ENCODE measurements around the gene MMEL1. TPM values are rescaled to one million over a fixed set of nuclear protein-coding genes. Genes with fewer than 3 reads are reported as not detected.
A peak's percentile ranks its signal among the peaks of the same experiment; 100 is the strongest.
"Not testable (repeated sequence)": the region's sequence is repeated elsewhere in the genome, so short reads cannot be mapped to it uniquely, and the experiment has no call there.

The MMEL1 gene
- polyA plus RNA-seq, 6 donors from 2014 or later = 1.0 to 8.5 (median 5.3) TPM; not detected in 1

DNA sequence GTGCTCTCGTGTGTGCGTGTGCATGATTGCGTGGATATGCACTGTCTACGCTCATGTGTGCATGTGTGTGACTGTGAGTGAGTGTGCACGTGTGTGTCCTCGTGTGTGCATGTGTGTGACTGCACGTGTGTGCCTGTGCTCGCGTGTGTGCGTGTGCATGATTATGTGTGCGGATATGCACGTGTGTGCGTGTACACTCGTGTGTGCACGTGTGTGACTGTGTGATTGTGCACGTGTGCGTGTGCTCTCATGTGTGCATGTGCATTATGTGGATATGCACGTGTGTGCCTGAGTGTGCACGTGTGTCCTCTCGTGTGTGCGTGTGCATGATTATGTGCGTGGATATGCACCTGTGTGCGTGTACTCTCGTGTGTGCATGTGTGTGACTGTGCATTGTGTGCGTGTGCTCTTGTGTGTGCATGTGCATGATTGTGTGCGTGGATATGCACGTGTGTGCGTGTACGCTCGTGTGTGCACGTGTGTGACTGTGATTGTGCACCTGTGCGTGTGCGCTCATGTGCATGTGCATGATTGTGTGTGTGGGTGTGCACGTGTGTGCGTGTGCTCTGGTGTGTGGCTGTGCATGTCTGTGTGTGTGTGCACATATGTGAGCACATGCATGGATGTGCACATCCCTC lies 2.2 kb downstream of the MMEL1 start:
- DNase-seq (no peak), ATAC-seq (ENCODE audit: low read depth in 2 of 2) (no peak)
- Mint-ChIP-seq H3K27me3 (peaks cover 30 to 65% (median 31%) of the 10 kb centered on the region in 3 donors), H3K36me3 (peaks cover 0 to 6% of the 10 kb centered on the region in 2 donors), H3K4me1 (peaks cover 0 to 3% (median 0%) of the 10 kb centered on the region in 3 donors), H3K27ac (peak overlapping the region in 2 of 6 donors; percentile 27 to 91), H3K9me3 (no peaks in the 10 kb centered on the region), H3K4me3 (peak overlapping the region in 3 of 8 donors; percentile 19 to 38 (median 22))

- H3K4me3 Mint-ChIP-seq = peak overlapping the region in 6 of 8 donors; percentile 19 to 56 (median 34)
- H3K27me3 Mint-ChIP-seq = peaks cover 33 to 73% (median 38%) of the 10 kb centered on the region in 3 donors
- peak overlapping the region in 1 of 6 donors; percentile 24 for H3K27ac Mint-ChIP-seq
- H3K36me3 Mint-ChIP-seq = peaks cover 0 to 7% of the 10 kb centered on the region in 2 donors
- H3K4me1 Mint-ChIP-seq = peaks cover 0 to 3% (median 0%) of the 10 kb centered on the region in 3 donors
- no peaks in the 10 kb centered on the region for H3K9me3 Mint-ChIP-seq
- DNase-seq = no peak
- no peak for ATAC-seq (ENCODE audit: low read depth in 2 of 2)
These were observed 3.0 kb downstream of the MMEL1 start for GRCh38 chr1:2629627-2630497.

DNA sequence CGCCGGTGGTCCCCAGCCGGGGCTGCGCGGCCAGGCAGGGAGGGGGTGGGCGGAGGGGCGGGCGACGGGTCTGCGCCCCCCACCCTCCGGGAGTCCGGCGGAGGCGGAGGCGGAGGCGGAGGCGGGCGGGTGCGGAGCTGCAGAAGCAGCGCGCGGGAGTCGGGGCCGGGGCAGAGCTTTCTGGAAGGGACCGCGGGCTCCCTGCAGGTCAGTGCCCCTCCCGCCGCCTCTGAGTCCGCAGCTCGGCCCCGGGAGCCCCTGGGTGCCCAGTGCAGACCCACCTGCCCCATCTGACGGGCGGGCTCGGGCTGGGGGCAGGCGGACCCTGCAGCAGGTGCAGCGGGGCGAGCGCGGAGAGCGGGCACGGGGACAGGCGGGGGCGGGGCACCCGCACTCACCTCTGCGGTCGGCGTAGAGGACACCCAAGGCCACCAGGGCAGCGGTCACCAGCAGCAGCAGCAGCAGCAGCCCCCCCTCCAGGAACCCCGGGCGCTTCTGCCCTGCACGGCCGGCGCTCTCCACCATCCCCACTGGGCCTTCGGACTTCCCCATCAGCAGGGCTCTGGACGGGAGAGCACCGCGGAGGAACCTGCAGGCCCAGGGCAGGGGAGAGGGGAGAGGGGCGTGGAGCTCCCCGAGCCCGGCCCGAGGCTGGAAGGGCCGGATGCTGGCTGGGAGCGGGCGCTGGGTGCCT lies 3.7 kb downstream of the MMEL1 start:
- H3K4me1 Mint-ChIP-seq = peaks cover 0 to 3% (median 0%) of the 10 kb centered on the region in 3 donors
- DNase-seq = no peak

GRCh38 chr1:2628191-2628932 lies 4.5 kb downstream of the MMEL1 start:
- Mint-ChIP-seq H3K9me3 (peaks cover 0 to 2% (median 0%) of the 10 kb centered on the region in 7 donors), H3K4me3 (peak overlapping the region in 2 of 8 donors; percentile 23 to 48), H3K27me3 (peaks cover 41 to 82% (median 49%) of the 10 kb centered on the region in 3 donors), H3K4me1 (peaks cover 0 to 3% (median 0%) of the 10 kb centered on the region in 3 donors), H3K27ac (no peak overlapping the region), H3K36me3 (peaks cover 0 to 7% of the 10 kb centered on the region in 2 donors)
- DNase-seq (no peak), ATAC-seq (ENCODE audit: low read depth in 2 of 2) (peak in 1 of 2 donors; percentile 16)

More for the DNA sequence above, 3.7 kb downstream of the MMEL1 start:
- H3K9me3 Mint-ChIP-seq = peaks cover 0 to 2% (median 0%) of the 10 kb centered on the region in 7 donors
- H3K4me3 Mint-ChIP-seq = peak overlapping the region in 1 of 8 donors; percentile 31
- peaks cover 37 to 80% (median 46%) of the 10 kb centered on the region in 3 donors for H3K27me3 Mint-ChIP-seq
- no peak for ATAC-seq (ENCODE audit: low read depth in 2 of 2)
- H3K36me3 Mint-ChIP-seq = peaks cover 0 to 7% of the 10 kb centered on the region in 2 donors
- no peak overlapping the region for H3K27ac Mint-ChIP-seq

DNA sequence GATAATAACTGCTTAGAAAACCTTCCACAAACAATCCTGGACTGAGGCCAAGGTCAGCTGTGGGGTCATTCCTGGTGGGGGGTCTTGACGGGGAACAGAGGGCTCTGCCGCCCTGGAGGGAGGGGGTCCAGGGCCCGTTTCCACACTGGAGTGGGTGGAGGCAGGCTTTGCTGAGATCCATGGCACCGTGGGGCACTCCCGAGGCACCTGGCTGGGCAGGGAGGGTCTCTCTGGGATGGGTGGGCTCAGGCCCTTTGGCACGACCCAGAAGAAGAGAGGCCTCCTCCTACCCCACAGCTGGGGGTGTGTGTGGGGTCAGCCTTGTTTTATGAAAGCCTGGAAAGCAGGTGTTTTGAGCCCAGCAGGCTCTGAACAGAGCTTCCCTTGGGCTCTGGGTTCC lies 5.1 kb downstream of the MMEL1 start:
- H3K27ac Mint-ChIP-seq = no peak overlapping the region
- H3K9me3 Mint-ChIP-seq = peaks cover 0 to 2% (median 0%) of the 10 kb centered on the region in 7 donors
- peaks cover 0 to 3% (median 0%) of the 10 kb centered on the region in 3 donors for H3K4me1 Mint-ChIP-seq
- peaks cover 41 to 76% (median 49%) of the 10 kb centered on the region in 3 donors for H3K27me3 Mint-ChIP-seq
- no peak for DNase-seq
- peak overlapping the region in 1 of 8 donors; percentile 32 for H3K4me3 Mint-ChIP-seq
- H3K36me3 Mint-ChIP-seq = peaks cover 0 to 7% of the 10 kb centered on the region in 2 donors
- no peak for ATAC-seq (ENCODE audit: low read depth in 2 of 2)

DNA sequence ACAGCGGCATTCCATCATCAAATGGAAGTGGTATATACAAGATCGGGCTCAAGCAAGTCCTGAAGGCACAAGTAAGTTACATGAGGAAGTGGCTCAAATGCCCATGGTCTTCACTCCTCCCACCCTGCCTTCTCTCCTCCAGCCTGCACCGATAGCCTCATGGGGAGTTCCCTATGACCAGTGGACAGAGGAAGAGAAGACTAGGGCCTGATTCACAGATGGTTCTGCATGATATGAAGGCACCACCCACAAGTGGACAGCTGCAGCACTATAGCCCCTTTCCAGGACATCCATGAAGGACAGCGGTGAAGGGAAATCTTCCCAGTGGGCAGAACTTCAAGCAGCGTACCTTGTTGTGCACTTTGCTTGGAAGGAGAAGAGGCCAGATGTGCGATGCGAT lies 7.1 kb downstream of the MMEL1 start:
- peaks cover 0 to 15% of the 10 kb centered on the region in 2 donors for H3K36me3 Mint-ChIP-seq
- H3K9me3 Mint-ChIP-seq = peaks cover 0 to 14% (median 6%) of the 10 kb centered on the region in 7 donors
- not testable (repeated sequence) for H3K4me3 Mint-ChIP-seq; H3K27ac Mint-ChIP-seq; ATAC-seq (ENCODE audit: low read depth in 2 of 2); H3K4me1 Mint-ChIP-seq; DNase-seq
- peaks cover 40 to 70% (median 52%) of the 10 kb centered on the region in 3 donors for H3K27me3 Mint-ChIP-seq

DNA sequence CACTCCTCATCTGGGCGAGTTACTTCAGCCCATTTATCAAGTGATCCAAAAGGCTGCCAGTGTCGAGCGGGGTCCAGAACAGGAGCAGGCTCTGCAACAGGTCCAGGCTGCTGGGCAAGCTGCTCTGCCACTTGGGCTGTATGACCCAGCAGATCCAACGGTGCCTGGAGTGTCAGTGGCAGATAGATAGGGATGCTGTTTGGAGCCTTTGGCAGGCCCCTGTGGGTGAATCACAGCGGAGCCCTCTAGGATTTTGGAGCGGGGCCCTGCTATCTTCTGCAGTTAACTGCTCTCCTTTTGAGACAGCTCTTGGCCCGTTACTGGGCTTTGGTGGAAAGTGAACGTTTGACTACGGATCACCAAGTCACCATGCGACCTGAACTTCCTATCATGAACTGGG lies 7.5 kb downstream of the MMEL1 start:
- Mint-ChIP-seq H3K4me3 (no peak overlapping the region), H3K9me3 (peaks cover 0 to 19% (median 8%) of the 10 kb centered on the region in 7 donors), H3K27me3 (peaks cover 35 to 70% (median 54%) of the 10 kb centered on the region in 3 donors), H3K4me1 (peaks cover 0 to 3% (median 0%) of the 10 kb centered on the region in 3 donors), H3K36me3 (peaks cover 0 to 17% of the 10 kb centered on the region in 2 donors), H3K27ac (no peak overlapping the region)
- no peak for DNase-seq
- ATAC-seq (ENCODE audit: low read depth in 2 of 2) = no peak

GRCh38 chr1:2624735-2625300 lies 8.0 kb downstream of the MMEL1 start:
- ATAC-seq (ENCODE audit: low read depth in 2 of 2) (no peak), DNase-seq (no peak)
- peaks cover 3 to 22% of the 10 kb centered on the region in 2 donors for H3K36me3 Mint-ChIP-seq
- H3K4me1 Mint-ChIP-seq = peaks cover 0 to 3% (median 0%) of the 10 kb centered on the region in 3 donors
- no peak overlapping the region for H3K27ac Mint-ChIP-seq
- H3K9me3 Mint-ChIP-seq = peaks cover 4 to 24% (median 13%) of the 10 kb centered on the region in 7 donors
- H3K4me3 Mint-ChIP-seq = no peak overlapping the region
- H3K27me3 Mint-ChIP-seq = peaks cover 36 to 70% (median 59%) of the 10 kb centered on the region in 3 donors

DNA sequence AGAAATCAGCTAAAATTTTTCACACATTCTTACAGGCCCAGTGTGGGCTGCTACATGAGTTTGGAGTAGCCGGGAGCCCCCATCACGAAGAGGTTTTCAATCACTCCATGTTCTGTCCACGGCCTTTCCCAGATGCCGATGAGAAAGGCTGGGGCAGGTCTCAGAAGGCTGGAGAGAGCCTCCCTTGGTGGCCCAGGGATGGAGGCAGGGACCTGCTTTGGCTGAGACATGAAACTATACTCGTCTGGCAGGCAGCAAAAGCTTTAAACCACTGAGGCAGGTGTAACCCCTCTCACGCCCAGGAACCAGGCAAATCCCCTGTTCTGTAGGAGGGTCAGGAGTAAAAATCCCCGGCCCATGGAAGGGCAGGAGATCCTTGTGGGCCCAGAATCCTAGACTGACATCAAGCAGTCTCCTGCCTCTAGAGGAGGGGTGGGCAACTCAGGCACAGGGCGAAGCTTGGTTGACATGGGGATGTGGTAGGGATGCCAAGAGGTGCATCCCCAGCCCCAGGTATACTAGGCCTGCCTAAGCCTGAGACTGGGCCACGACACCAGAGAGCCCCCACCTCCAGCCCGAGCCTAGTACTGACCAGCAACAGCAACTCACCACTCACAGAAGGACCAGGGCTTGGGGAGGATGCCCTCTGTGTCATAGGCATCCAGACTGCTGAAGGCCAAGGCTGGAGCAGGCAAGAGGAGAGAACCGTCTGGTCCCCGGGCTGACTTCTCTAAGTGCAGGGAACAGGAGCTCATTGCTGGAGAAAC lies 9.1 kb downstream of the MMEL1 start:
- peaks cover 6 to 34% (median 16%) of the 10 kb centered on the region in 7 donors for H3K9me3 Mint-ChIP-seq
- ATAC-seq (ENCODE audit: low read depth in 2 of 2) (no peak), DNase-seq (no peak)
- peaks cover 7 to 28% of the 10 kb centered on the region in 2 donors for H3K36me3 Mint-ChIP-seq
- peaks cover 0 to 3% (median 0%) of the 10 kb centered on the region in 3 donors for H3K4me1 Mint-ChIP-seq
- peaks cover 39 to 69% (median 64%) of the 10 kb centered on the region in 3 donors for H3K27me3 Mint-ChIP-seq
- H3K27ac Mint-ChIP-seq = no peak overlapping the region
- no peak overlapping the region for H3K4me3 Mint-ChIP-seq

DNA sequence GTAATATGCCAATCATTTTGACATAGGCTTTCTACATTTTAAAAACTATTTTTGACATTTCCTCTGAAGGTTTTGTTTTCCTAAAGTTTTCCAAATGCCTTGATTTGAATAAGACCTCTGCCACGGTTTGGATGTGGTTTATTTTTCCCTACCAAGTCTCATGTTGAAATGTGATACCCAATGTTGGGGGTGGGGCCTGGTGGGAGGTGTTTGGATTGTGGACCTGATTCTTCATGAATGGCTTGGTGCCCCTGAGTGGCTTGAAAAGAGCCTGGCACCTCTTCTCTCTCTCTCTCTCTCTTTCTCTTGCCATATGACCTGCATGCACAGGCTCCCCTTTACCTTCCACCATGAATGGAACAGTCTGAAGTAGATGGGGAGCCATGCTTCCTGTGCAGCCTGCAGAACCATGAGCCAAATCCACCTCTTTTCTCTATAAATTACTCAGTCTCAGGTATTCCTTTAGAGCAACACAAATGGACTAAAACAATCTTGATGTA lies 14.8 kb downstream of the MMEL1 start:
- no peak for DNase-seq
- no peak overlapping the region for H3K4me3 Mint-ChIP-seq
- peaks cover 13 to 40% of the 10 kb centered on the region in 2 donors for H3K36me3 Mint-ChIP-seq
- ATAC-seq (ENCODE audit: low read depth in 2 of 2) = no peak
- peaks cover 16 to 78% (median 46%) of the 10 kb centered on the region in 7 donors for H3K9me3 Mint-ChIP-seq
- peaks cover 15 to 57% (median 44%) of the 10 kb centered on the region in 3 donors for H3K27me3 Mint-ChIP-seq
- H3K27ac Mint-ChIP-seq = no peak overlapping the region
- H3K4me1 Mint-ChIP-seq = peaks cover 0 to 1% (median 0%) of the 10 kb centered on the region in 3 donors

- H3K4me3 Mint-ChIP-seq = no peak overlapping the region
- H3K9me3 Mint-ChIP-seq = peaks cover 16 to 49% (median 26%) of the 10 kb centered on the region in 7 donors
- DNase-seq = no peak
- no peak for ATAC-seq (ENCODE audit: low read depth in 2 of 2)
- H3K27ac Mint-ChIP-seq = peak overlapping the region in 1 of 6 donors; percentile 63
- peaks cover 0 to 5% (median 1%) of the 10 kb centered on the region in 3 donors for H3K4me1 Mint-ChIP-seq
- H3K36me3 Mint-ChIP-seq = peaks cover 6 to 19% of the 10 kb centered on the region in 2 donors
- peaks cover 8 to 41% (median 40%) of the 10 kb centered on the region in 3 donors for H3K27me3 Mint-ChIP-seq
These were observed 18.7 kb downstream of the MMEL1 start for GRCh38 chr1:2614145-2614544.
